ENCODE data around the gene AHRR. TPM values are rescaled to one million over a fixed set of nuclear protein-coding genes. Genes with fewer than 3 reads are reported as not detected.
"Not testable (repeated sequence)": the region's sequence is repeated elsewhere in the genome, so short reads cannot be mapped to it uniquely, and the experiment has no call there.

AHRR gene
- total RNA-seq, 1 donor from 2014 or later: 23.7 TPM

DNA sequence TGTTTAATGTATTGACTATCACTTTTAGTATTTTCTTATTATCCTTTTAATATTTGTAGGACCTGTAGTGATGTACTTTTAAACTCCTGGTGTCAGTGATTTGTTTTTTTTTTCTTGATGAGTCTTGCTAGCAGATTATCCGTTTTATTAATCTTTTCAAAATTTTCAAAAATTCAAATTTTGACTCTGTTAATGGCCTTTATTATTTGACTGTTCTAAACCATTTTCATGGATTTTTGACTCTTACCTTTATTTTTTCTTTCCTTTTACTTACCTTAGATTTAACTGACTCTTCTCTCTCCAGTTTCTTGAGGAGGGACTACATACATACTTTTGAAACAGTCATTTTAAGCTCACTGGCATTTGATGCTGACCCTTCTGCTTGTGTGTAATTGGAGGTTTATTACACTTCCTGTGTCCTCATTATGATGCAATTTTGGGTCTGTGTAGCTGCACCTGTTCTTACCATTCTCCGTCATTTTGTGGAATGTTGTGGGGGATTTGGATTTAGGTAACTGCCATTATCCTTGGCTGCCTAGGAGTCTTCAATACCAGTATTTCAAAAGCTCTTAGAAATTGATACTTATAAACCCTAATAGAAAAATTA is 89.5 kb downstream of the AHRR start:
- H3K9me3 Mint-ChIP-seq: no peaks in the 10 kb centered on the region
- H3K36me3 Mint-ChIP-seq (ENCODE audit: low read depth): peaks cover 10% of the 10 kb centered on the region
- intact Hi-C loops (cut with micrococcal nuclease): loop anchor here (1.0 to 5.0 kb wide), 2 partner anchors 32 to 79 kb away; no protein-coding TSS in a partner anchor
- peaks cover 14% of the 10 kb centered on the region for H3K4me1 Mint-ChIP-seq (ENCODE audit: low read depth)
- DNase-seq (ENCODE audit: low spot score): no peak
- H3K27ac Mint-ChIP-seq: no peak overlapping the region
- H3K4me3 Mint-ChIP-seq: no peak overlapping the region
- H3K27me3 Mint-ChIP-seq (ENCODE audit: insufficient read depth): no peaks in the 10 kb centered on the region

DNA sequence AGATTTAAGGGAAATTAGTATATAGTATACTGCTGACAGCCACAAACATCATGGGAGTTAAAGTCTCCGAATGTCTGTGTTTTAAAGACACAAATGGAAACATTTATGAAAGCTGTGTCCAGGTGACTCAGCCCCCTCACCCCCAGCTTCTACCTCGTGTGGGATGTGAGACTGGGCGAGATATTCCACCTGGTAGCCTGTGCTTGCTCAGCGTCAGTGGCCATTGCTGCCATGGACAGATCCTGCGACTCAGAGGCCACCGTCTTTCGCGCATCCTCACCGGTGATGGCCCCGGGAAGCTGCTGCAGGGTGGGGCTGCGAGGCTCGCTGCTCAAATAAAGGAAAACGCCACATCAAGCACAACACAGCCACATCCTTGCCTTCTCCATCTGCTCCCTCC is 90.2 kb downstream of the AHRR start:
- intact Hi-C loops (cut with micrococcal nuclease): loop anchor here (1.0 to 5.0 kb wide), 2 partner anchors 32 to 79 kb away; no protein-coding TSS in a partner anchor
- H3K4me3 Mint-ChIP-seq: no peak overlapping the region

DNA sequence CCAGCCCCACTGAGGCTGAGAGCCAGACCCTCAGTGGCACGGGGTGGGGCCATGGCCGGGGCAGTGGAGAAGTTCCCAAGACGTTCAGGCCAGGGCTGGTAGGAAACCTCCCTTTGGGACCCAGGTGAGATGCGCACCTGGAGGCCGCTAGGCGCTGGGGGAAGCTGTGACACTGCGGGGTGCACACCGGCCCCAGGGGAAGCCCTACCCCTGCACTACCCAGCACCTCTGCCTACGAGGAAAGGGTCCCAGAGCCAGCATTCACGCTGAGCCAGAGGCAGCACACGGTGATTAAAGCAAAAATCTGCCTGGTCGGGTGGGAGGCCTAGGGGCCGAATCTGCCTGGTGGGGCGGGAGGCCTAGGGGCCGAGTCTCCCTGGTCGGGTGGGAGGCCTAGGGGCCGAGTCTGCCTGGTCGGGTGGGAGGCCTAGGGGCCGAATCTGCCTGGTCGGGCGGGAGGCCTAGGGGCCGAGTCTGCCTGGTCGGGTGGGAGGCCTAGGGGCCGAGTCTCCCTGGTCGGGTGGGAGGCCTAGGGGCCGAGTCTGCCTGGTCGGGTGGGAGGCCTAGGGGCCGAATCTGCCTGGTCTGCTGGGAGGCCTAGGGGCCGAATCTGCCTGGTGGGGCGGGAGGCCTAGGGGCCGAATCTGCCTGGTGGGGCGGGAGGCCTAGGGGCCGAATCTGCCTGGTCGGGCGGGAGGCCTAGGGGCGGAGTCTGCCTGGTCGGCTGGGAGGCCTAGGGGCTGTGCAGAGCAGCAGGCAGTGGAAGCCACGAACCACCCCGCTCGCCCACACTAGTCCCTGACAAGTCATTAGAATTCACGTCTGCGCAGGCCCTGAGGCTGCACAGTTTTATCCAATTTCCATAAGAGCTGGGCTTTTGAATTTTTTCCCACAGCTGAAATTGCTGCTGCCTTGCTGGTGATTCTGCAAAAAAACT is 93.7 kb downstream of the AHRR start:
- not testable (repeated sequence) for H3K36me3 Mint-ChIP-seq (ENCODE audit: low read depth); H3K4me3 Mint-ChIP-seq; H3K27ac Mint-ChIP-seq; H3K27me3 Mint-ChIP-seq (ENCODE audit: insufficient read depth); H3K9me3 Mint-ChIP-seq; DNase-seq (ENCODE audit: low spot score)
- peaks cover 14% of the 10 kb centered on the region for H3K4me1 Mint-ChIP-seq (ENCODE audit: low read depth)
- intact Hi-C loops (cut with micrococcal nuclease): loop anchor here (5.0 kb wide), 1 partner anchor 83 kb away; no protein-coding TSS in a partner anchor

More for the DNA sequence above, 90.2 kb downstream of the AHRR start:
- peaks cover 10% of the 10 kb centered on the region for H3K36me3 Mint-ChIP-seq (ENCODE audit: low read depth)
- no peak for DNase-seq (ENCODE audit: low spot score)
- no peaks in the 10 kb centered on the region for H3K27me3 Mint-ChIP-seq (ENCODE audit: insufficient read depth)
- peaks cover 14% of the 10 kb centered on the region for H3K4me1 Mint-ChIP-seq (ENCODE audit: low read depth)
- no peak overlapping the region for H3K27ac Mint-ChIP-seq
- no peaks in the 10 kb centered on the region for H3K9me3 Mint-ChIP-seq

DNA sequence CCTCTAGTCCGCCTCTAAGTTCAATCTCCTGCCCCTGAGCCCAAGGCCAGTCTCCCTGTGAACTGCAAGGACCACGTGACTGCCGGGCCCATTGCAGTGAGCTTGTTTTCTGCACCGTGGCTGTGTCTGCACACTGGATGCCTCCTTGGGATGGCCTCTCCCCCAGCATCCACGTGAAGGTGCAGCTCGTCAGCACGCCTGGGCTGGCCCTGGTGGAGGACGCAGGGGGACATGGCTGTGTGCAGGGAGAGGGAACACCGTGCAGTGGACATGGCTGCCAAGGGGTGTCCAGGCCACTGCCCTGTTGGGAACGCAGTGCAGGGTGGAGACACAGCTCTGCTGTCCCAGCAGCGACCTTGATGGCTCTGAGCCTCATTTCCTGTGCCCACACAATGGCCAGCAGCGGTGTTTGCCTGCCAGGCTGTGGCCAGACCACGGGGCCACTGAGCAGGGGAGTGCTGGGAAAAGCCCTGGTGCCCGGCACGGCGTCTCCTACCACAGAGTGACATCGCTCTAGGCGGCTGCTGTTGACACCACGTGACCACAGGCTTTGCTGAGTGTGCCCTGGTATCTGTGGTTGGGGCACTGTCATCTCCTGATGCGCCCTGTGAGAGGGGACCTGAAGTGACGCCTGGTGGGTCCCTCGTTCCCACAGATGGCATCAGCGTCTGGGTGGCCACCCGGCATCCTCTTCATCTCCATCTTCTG is 94.6 kb downstream of the AHRR start:
- intact Hi-C loops (cut with micrococcal nuclease): no loop called here
- H3K4me3 Mint-ChIP-seq: no peak overlapping the region

DNA sequence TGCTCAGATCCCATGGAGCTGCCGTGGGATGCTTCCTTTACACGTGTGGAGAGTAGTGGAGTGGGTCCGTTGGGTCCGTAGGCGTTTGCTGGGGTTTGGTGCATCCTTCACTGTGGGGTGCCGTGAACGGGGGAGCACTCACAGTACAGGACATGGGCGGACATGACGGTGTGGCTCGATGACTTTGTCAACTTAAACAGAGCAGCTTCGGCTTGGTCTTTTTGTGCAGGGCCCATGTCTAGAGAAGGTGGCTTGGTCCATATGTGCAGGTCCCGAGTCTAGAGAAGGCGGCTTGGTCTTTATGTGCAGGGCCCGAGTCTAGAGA is 95.1 kb downstream of the AHRR start:
- peaks cover 8% of the 10 kb centered on the region for H3K4me1 Mint-ChIP-seq (ENCODE audit: low read depth)
- no peak overlapping the region for H3K4me3 Mint-ChIP-seq
- no peaks in the 10 kb centered on the region for H3K27me3 Mint-ChIP-seq (ENCODE audit: insufficient read depth)
- H3K36me3 Mint-ChIP-seq (ENCODE audit: low read depth): peaks cover 7% of the 10 kb centered on the region
- H3K27ac Mint-ChIP-seq: no peak overlapping the region
- H3K9me3 Mint-ChIP-seq: no peaks in the 10 kb centered on the region
- intact Hi-C loops (cut with micrococcal nuclease): no loop called here
- no peak for DNase-seq (ENCODE audit: low spot score)

More for the DNA sequence above, 94.6 kb downstream of the AHRR start:
- peaks cover 11% of the 10 kb centered on the region for H3K4me1 Mint-ChIP-seq (ENCODE audit: low read depth)
- H3K9me3 Mint-ChIP-seq: no peaks in the 10 kb centered on the region
- H3K27ac Mint-ChIP-seq: no peak overlapping the region
- no peaks in the 10 kb centered on the region for H3K27me3 Mint-ChIP-seq (ENCODE audit: insufficient read depth)
- H3K36me3 Mint-ChIP-seq (ENCODE audit: low read depth): peaks cover 8% of the 10 kb centered on the region
- no peak for DNase-seq (ENCODE audit: low spot score)

DNA sequence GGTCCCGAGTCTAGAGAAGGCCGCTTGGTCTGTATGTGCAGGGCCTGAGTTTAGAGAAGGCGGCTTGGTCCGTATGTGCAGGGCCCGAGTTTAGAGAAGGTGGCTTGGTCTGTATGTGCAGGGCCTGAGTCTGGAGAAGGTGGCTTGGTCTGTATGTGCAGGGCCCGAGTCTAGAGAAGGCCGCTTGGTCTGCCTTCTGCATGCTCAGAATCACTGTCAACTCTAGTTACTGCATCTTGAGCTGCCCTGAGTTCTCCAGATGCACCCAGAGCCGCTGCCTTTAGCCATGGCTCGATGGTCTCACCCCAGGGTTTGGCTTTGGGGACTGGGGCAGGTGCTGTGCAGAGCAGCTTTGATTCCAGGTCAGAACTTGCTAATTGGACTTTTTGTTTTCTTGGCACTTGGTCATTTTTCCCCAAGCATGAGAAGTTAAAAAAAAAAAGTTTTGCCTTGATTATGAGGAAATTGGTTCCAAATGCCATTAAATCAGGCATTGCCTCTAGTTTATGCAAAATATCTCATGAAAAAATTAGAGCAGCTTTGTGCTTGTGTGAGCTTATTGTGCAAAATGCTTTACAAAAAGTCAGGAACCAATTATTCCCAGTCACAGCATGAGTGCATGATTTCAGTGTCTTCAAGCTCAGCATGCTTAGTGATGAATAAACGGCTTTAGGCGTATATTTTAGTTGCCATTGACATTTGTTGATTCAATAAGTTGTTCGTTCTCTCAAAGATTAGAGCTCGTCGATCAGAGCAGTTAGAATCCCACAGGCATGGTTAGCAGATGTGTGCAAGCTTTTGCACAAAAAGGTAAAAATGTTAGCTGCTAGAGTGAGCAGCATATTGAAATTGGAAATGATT is 96.0 kb downstream of the AHRR start:
- no peak overlapping the region for H3K4me3 Mint-ChIP-seq
- peaks cover 4% of the 10 kb centered on the region for H3K36me3 Mint-ChIP-seq (ENCODE audit: low read depth)
- H3K9me3 Mint-ChIP-seq: no peaks in the 10 kb centered on the region
- H3K27ac Mint-ChIP-seq: no peak overlapping the region
- no peak for DNase-seq (ENCODE audit: low spot score)
- H3K4me1 Mint-ChIP-seq (ENCODE audit: low read depth): no peaks in the 10 kb centered on the region
- intact Hi-C loops (cut with micrococcal nuclease): no loop called here
- no peaks in the 10 kb centered on the region for H3K27me3 Mint-ChIP-seq (ENCODE audit: insufficient read depth)

DNA sequence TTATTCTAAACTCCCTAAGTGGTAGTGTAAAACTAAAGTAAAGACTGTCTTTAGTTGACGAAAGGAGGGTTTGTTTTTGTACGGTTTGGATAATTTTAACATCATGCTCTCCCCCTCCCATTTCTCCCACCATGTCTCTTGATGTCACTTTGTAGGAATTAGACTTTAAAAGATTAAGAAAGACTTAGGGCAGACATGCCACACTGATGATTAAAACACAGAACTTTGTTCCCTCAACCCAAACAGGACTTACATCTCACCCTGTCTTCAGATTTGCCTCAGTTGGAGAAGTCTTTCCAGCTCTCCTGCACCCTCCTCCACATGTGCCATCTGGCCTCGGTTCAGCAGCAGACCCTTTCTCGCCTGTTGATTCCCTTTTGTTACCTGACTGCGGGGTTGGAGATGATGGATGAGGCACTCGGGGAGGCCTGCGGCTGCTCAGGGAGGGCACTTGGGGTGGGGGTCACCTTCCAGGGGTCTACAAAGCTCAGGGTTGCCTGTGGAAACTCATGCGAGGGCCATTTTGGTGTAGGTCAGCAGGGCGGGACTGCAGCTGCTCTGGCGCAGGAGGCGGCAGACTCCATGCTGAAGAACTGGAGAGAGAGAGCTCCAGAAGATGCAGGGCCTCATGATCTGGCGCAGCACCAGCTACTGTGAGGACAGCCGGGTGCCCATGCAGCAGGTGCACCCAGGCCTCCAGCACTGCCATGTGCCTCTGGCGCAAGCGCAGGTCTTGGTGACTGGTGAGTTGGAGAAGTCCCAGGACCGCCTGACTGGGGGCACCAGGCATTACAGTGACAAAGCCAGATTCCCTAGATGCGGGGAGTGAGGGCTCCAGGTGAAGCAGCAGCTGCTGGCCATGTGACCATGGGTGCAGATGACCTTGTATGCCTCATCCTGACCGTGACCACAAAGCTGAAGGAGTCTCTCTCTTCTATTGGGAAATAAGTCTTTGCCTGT is 96.9 kb downstream of the AHRR start:
- Mint-ChIP-seq H3K27me3 (ENCODE audit: insufficient read depth) (no peaks in the 10 kb centered on the region), H3K27ac (no peak overlapping the region), H3K9me3 (no peaks in the 10 kb centered on the region), H3K4me1 (ENCODE audit: low read depth) (peaks cover 8% of the 10 kb centered on the region), H3K4me3 (no peak overlapping the region), H3K36me3 (ENCODE audit: low read depth) (peaks cover 4% of the 10 kb centered on the region)
- no peak for DNase-seq (ENCODE audit: low spot score)
- intact Hi-C loops (cut with micrococcal nuclease): no loop called here

DNA sequence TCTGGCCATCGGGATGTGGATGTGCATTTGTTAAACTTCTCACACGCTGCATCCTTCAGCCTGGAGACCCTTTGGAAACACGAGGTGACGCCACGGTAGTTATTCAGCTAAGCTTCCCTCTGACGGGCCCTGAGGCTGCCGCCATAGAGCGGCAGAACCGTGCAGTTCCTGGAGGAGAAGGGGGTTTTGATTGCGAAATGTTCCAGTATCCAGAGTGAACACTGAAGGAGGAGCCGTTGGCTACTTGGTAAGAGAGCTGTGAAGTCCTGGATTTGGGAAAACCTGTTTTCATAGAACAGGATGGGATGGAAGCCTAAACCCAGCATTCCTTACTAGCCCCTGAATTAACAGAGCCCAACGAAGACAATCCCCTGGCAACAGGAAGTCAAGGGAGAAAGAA is 98.5 kb downstream of the AHRR start:
- Mint-ChIP-seq H3K36me3 (ENCODE audit: low read depth) (peaks cover 4% of the 10 kb centered on the region), H3K27ac (no peak overlapping the region), H3K27me3 (ENCODE audit: insufficient read depth) (no peaks in the 10 kb centered on the region), H3K4me1 (ENCODE audit: low read depth) (peaks cover 10% of the 10 kb centered on the region), H3K4me3 (no peak overlapping the region), H3K9me3 (no peaks in the 10 kb centered on the region)
- DNase-seq (ENCODE audit: low spot score): no peak
- intact Hi-C loops (cut with micrococcal nuclease): no loop called here

DNA sequence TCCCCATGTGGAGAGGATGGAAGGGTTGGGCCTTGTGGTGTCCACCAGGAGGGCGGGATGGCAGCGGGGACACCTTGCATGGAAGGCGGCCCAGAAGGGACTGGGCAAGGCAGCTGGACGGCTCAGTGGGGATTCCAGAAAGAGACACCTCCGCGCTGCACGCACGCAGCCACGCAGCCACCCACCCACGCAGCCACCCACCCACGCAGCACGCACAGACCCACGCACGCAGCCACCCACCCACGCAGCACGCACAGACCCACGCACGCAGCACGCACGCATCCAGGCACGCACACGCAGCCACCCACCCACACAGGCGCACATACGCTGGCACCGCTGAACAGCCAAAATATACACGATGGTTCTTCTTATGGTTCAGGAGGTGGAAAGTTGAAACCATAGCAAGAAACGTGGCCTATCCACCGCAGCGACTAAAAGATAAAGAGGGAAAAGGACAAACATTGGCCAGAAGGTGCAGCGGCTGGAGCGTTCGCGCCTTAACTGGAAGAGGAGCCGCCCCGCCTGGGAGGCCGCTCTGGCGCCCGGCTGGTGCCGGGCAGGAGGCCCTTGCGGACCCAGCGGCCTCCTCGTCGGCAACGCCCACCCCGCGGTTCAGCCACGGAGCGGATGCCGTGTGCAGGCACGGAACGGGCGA is 99.2 kb downstream of the AHRR start:
- no peak overlapping the region for H3K4me3 Mint-ChIP-seq
- H3K36me3 Mint-ChIP-seq (ENCODE audit: low read depth): peaks cover 4% of the 10 kb centered on the region
- peaks cover 13% of the 10 kb centered on the region for H3K4me1 Mint-ChIP-seq (ENCODE audit: low read depth)
- no peaks in the 10 kb centered on the region for H3K27me3 Mint-ChIP-seq (ENCODE audit: insufficient read depth)
- no peaks in the 10 kb centered on the region for H3K9me3 Mint-ChIP-seq
- no peak overlapping the region for H3K27ac Mint-ChIP-seq
- intact Hi-C loops (cut with micrococcal nuclease): no loop called here
- DNase-seq (ENCODE audit: low spot score): no peak

DNA sequence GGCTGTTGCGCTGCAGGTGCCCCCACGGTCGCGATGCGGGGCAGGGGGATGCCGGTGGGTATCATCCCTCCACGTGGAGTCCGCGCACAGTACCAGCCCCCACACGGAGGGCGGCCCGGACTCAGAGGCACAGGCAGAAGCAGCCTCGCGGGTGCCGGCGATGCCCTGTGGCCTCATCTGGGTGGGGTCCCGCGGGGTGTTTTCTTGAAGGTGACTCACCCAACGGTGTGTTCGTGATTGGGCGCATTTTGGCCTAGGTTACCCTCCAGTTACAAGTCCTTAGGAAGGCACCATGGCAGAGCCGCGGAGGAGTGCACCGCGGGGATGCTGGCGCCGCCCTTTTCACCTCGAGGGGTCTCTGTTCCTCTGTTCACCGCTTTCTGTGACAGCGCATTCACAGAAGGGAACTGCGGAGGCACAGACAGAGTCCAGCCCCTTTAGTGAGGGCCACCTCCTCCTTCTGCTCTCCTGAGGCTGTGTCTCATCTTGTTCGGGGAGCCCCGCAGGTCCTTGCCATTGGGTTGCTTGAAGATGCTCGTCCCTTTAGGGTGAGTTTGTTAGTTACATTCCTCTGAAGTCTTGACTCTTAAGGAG is 99.9 kb downstream of the AHRR start:
- DNase-seq (ENCODE audit: low spot score): no peak
- H3K4me3 Mint-ChIP-seq: no peak overlapping the region
- H3K27me3 Mint-ChIP-seq (ENCODE audit: insufficient read depth): no peaks in the 10 kb centered on the region
- peaks cover 20% of the 10 kb centered on the region for H3K4me1 Mint-ChIP-seq (ENCODE audit: low read depth)
- intact Hi-C loops (cut with micrococcal nuclease): no loop called here
- no peaks in the 10 kb centered on the region for H3K9me3 Mint-ChIP-seq
- peaks cover 8% of the 10 kb centered on the region for H3K36me3 Mint-ChIP-seq (ENCODE audit: low read depth)
- H3K27ac Mint-ChIP-seq: no peak overlapping the region

DNA sequence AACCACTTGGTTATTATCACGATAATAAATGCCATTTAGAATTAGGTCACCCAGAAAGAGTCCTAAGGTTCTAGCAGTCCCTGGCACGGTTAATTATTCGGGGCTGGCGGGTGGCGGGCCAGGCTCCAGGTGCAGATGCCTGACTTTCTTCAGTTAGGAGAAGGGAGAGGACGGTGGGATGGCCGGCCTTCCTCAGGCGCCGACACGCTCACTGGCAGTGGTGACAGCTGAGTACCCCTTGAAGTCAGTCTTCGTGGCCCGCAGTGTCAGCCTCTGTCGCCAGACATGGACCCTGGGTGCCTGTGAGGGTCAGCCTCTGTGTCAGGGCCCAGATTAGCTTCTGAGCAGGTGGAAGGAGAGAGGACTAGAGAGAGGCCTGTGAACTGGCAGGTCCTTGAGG is 100.4 kb downstream of the AHRR start:
- H3K27me3 Mint-ChIP-seq (ENCODE audit: insufficient read depth): no peaks in the 10 kb centered on the region
- H3K27ac Mint-ChIP-seq: no peak overlapping the region
- peaks cover 12% of the 10 kb centered on the region for H3K36me3 Mint-ChIP-seq (ENCODE audit: low read depth)
- DNase-seq (ENCODE audit: low spot score): no peak
- H3K9me3 Mint-ChIP-seq: no peaks in the 10 kb centered on the region
- H3K4me3 Mint-ChIP-seq: no peak overlapping the region
- H3K4me1 Mint-ChIP-seq (ENCODE audit: low read depth): peaks cover 22% of the 10 kb centered on the region
- intact Hi-C loops (cut with micrococcal nuclease): no loop called here

Measured in activated T-helper 1 cell treated with anti-CD3 and anti-CD28 coated beads, Interleukin-12 subunit alpha, Interleukin-12 subunit beta, Interleukin-2, Interleukin-4 antibody, amounts not matched to agents 30 ng/mL and 10 ng/mL and 1 ng/mL, durations not matched to agents 14 hours and 24 hours and 36 hours (primary cell).